RWPE1 (cell line): Measurements from ENCODE around the gene TPRG1.

Experiments used
- CTCF ChIA-PET: fragments of 350-600 bp; sonication (Branson Sonifier 250); formaldehyde crosslinking; extraction: SDS; loops from one replicate; lab custom pipeline; 2021; lab: Yijun Ruan, JAX
- POLR2A ChIA-PET: fragments of 400-600 bp; formaldehyde crosslinking; extraction: SDS; loops from one replicate; lab custom pipeline; 2020; ENCODE audit warnings: antibody characterized with exemption; ENCODE audit not compliant: low non-redundant PET; lab: Yijun Ruan, JAX
- DNase-seq: peaks from one replicate; pipeline ENCODE4 v3.0.0; 2012; ENCODE audit warnings: low spot score
- H3K27ac ChIP-seq: fragments of 450-650 bp; 2 replicates; pipeline ENCODE4 v1.5.1; 2017
- TF ChIP-seq, protein P1 (sequence below): fragments of 450-650 bp; conservative IDR thresholded peaks from 2 replicates; pipeline ENCODE4 v1.5.1; 2017; ENCODE audit warnings: low read depth, mild to moderate bottlenecking

The TPRG1 gene

DNA sequence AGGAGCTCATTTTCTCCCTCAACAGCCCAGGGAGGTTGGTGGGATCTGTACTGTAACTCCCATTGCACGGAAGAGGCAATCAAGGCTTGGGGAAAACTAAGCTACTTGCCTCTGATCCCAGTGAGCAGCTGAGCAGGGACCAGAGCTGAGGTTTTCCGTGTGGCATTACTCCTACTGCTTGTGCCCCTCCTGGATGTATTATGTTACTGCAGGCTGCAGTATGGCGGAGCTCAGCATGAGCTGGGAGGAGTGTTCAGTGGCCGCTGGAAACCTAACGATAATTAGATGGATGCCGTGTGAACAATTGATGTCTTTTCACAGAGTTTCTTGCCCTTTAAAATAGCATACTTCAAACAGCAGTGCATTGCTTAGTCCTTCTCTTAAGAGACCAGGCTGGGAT, 2.0 kb upstream of the TPRG1 start:
- TF ChIP-seq, protein P1, sequence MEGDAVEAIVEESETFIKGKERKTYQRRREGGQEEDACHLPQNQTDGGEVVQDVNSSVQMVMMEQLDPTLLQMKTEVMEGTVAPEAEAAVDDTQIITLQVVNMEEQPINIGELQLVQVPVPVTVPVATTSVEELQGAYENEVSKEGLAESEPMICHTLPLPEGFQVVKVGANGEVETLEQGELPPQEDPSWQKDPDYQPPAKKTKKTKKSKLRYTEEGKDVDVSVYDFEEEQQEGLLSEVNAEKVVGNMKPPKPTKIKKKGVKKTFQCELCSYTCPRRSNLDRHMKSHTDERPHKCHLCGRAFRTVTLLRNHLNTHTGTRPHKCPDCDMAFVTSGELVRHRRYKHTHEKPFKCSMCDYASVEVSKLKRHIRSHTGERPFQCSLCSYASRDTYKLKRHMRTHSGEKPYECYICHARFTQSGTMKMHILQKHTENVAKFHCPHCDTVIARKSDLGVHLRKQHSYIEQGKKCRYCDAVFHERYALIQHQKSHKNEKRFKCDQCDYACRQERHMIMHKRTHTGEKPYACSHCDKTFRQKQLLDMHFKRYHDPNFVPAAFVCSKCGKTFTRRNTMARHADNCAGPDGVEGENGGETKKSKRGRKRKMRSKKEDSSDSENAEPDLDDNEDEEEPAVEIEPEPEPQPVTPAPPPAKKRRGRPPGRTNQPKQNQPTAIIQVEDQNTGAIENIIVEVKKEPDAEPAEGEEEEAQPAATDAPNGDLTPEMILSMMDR: no peak
- POLR2A ChIA-PET: no interaction called here
- CTCF ChIA-PET: interaction anchor here (0.6 kb wide), 1 partner anchor 294 kb away, joined by 3 read pairs; no protein-coding TSS in a partner anchor
- H3K27ac ChIP-seq: no peak overlapping the region
- DNase-seq: no peak

GRCh38 chr3:189170559-189170958, 1.2 kb upstream of the TPRG1 start:
- CTCF ChIA-PET: no interaction called here
- TF ChIP-seq, protein P1: no peak
- POLR2A ChIA-PET: no interaction called here
- H3K27ac ChIP-seq: no peak overlapping the region
- DNase-seq: no peak

GRCh38 chr3:189172668-189173419, 1.1 kb downstream of the TPRG1 start:
- TF ChIP-seq, protein P1: no peak
- CTCF ChIA-PET: no interaction called here

DNA sequence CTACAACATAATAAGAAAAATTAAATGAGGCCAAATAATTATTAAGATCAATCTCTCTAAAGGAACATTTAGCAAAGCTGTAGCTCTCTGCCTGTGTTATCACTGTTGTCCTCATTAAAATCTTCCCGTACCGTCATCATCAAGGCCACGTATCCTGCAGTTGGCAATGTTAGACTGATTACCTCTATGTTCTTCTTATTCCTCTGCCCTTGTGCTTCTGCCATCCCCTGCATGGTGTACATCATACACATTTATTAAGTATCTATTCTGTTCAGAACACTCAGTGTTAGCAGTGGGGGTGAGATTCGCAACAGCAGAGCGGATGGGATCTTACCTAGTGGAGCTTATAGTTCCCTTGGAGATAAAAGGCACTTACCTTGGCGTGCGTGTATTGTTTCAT, 12.8 kb downstream of the TPRG1 start:
- no peak for DNase-seq
- H3K27ac ChIP-seq: no peak overlapping the region
- TF ChIP-seq, protein P1: no peak
- ChIA-PET POLR2A (no interaction called here), CTCF (no interaction called here)

More at GRCh38 chr3:189172668-189173419, 1.1 kb downstream of the TPRG1 start:
- DNase-seq: no peak
- no peak overlapping the region for H3K27ac ChIP-seq
- POLR2A ChIA-PET: no interaction called here

GRCh38 chr3:189186101-189186500, 14.3 kb downstream of the TPRG1 start:
- CTCF ChIA-PET: interaction anchor here (0.7 kb wide), 1 partner anchor 1507 kb away, joined by 5 read pairs; no protein-coding TSS in a partner anchor

DNA sequence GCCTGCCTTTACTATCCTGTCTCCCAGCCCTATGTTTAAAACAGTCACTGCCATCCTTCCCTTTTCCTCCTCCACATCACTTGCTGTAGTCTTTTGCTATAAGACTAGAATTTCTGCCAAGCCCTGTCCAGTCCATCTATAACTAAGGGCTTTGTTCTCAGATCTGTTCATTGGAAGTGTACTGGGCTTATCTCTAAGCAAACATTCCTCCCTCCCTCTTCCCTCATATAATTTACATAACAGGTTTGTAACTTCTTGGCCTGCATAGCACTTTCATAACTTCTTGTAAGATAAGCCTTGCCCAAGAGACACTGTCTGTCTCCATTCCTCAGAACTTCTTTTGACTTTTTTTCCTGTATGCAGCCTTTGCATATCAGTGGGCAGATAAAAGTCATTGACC, 16.7 kb downstream of the TPRG1 start:
- TF ChIP-seq, protein P1: no peak
- no peak for DNase-seq
- H3K27ac ChIP-seq: no peak overlapping the region
- CTCF ChIA-PET: no interaction called here
- POLR2A ChIA-PET: no interaction called here

More at GRCh38 chr3:189186101-189186500, 14.3 kb downstream of the TPRG1 start:
- no peak for DNase-seq
- POLR2A ChIA-PET: no interaction called here
- TF ChIP-seq, protein P1: no peak
- no peak overlapping the region for H3K27ac ChIP-seq
